Sigmoid colon (tissue), 7 donors: ENCODE measurements around the gene ALKBH1. TPM values are rescaled to one million over a fixed set of nuclear protein-coding genes. Genes with fewer than 3 reads are reported as not detected.
"Not testable (repeated sequence)": the region's sequence is repeated elsewhere in the genome, so short reads cannot be mapped to it uniquely, and the experiment has no call there.

Experiments
- DNase-seq: peaks from one replicate; pipeline ENCODE4 v3.0.0-alpha.2; 2019
- H3K27ac ChIP-seq, 4 donors: fragments of 200-600 bp; sonication (generic); one replicate each; pipeline ENCODE4 v1.5.1; 2016 to 2019; ENCODE audit warnings: mild to moderate bottlenecking in 1 of 4
- H3K27me3 ChIP-seq, 3 donors: fragments of 200-600 bp; sonication (generic); one replicate each; pipeline ENCODE4 v1.5.1; 2019; ENCODE audit warnings: mild to moderate bottlenecking in 1 of 3
- H3K36me3 ChIP-seq, 4 donors: fragments of 200-600 bp; sonication (generic); one replicate each; pipeline ENCODE4 v1.5.1; 2016 to 2019
- H3K4me1 ChIP-seq, 4 donors: fragments of 200-600 bp; sonication (generic); one replicate each; pipeline ENCODE4 v1.5.1; 2017 to 2019
- H3K4me3 ChIP-seq, 4 donors: fragments of 200-600 bp; sonication (generic); one replicate each; pipeline ENCODE4 v1.5.1; 2017 to 2019; ENCODE audit warnings: mild to moderate bottlenecking in 2 of 4, moderate library complexity in 1 of 4
- H3K9me3 ChIP-seq, 4 donors: fragments of 200-600 bp in 3 of 4; sonication (generic) in 3 of 4; one replicate each; pipeline versions ENCODE4 v1.5.1 to v1.6.1; 2013 to 2019
- EP300 ChIP-seq, 4 donors: sonication (generic); formaldehyde crosslinking; IDR thresholded peaks; one replicate each; pipeline ENCODE4 v1.6.1; 2017; ENCODE audit warnings: antibody characterized with exemption in 4 of 4
- POLR2A ChIP-seq, 2 donors: fragments of 450-650 bp; IDR thresholded peaks; one replicate each; pipeline ENCODE4 v1.6.1; 2016; ENCODE audit warnings: antibody characterized with exemption in 2 of 2, mild to moderate bottlenecking in 2 of 2, moderate library complexity in 2 of 2
- POLR2AphosphoS5 ChIP-seq, 4 donors: sonication (generic); formaldehyde crosslinking; IDR thresholded peaks; one replicate each; pipeline ENCODE4 v1.6.1; 2017; ENCODE audit warnings: antibody characterized with exemption in 4 of 4
- WGBS, 2 donors: extraction: QIAGEN DNeasy Blood & Tissue Kit; methylation state at CpG; one replicate each; pipeline ENCODE4 v1.1.7; 2013; 5-methylcytosine and 5-hydroxymethylcytosine counted together
- intact Hi-C: fragments of 100-400 bp; cut with DNase I; formaldehyde crosslinking; loops from one replicate; pipeline ENCODE4 v1.15.1; 2023
- polyA plus RNA-seq, 3 donors: library from polyadenylated mRNA; stranded (reverse); fragments of 200-250 nt; gene quantifications; one replicate each; pipeline ENCODE4 v1.2.3, GENCODE V29; 2013
- total RNA-seq, 4 donors: library from RNA; depleted of rRNA; stranded (reverse); fragments of >200 nt; gene quantifications; one replicate each; pipeline ENCODE4 v1.1.0, GENCODE V29; 2016
- TF ChIP-seq, protein P1 (sequence below), 4 experiments: fragments of 450-650 bp in 3 of 4; fragments of 200-600 bp in 1 of 4; IDR thresholded peaks; one replicate each; pipeline ENCODE4 v1.5.1; 2016 to 2019; ENCODE audit warnings: antibody characterized with exemption in 4 of 4, mild to moderate bottlenecking in 3 of 4, moderate library complexity in 2 of 4
- donor health status: healthy with polysubstance abuse.
- donor health status: Bipolar disorder and iron deficiency.
- donor health status: healthy.

Gene ALKBH1
- total and polyA plus RNA-seq, 7 donors = 5.4 to 14.6 (median 10.2) TPM

- Histone ChIP-seq H3K4me3 (no peak overlapping the region), H3K36me3 (no peaks in the 10 kb centered on the region), H3K4me1 (peaks cover 0 to 18% (median 12%) of the 10 kb centered on the region in 4 donors), H3K27me3 (no peaks in the 10 kb centered on the region), H3K9me3 (no peaks in the 10 kb centered on the region), H3K27ac (no peak overlapping the region)
- intact Hi-C loops = no loop called here
- 70 to 81% methylated on average over 2 of the region's 2 CpGs for WGBS, 2 donors
- TF ChIP-seq POLR2AphosphoS5 (IDR thresholded peaks at IDR 0.05) (no peak), POLR2A (IDR thresholded peaks at IDR 0.05) (no peak), EP300 (IDR thresholded peaks at IDR 0.05) (no peak)
- TF ChIP-seq, protein P1, sequence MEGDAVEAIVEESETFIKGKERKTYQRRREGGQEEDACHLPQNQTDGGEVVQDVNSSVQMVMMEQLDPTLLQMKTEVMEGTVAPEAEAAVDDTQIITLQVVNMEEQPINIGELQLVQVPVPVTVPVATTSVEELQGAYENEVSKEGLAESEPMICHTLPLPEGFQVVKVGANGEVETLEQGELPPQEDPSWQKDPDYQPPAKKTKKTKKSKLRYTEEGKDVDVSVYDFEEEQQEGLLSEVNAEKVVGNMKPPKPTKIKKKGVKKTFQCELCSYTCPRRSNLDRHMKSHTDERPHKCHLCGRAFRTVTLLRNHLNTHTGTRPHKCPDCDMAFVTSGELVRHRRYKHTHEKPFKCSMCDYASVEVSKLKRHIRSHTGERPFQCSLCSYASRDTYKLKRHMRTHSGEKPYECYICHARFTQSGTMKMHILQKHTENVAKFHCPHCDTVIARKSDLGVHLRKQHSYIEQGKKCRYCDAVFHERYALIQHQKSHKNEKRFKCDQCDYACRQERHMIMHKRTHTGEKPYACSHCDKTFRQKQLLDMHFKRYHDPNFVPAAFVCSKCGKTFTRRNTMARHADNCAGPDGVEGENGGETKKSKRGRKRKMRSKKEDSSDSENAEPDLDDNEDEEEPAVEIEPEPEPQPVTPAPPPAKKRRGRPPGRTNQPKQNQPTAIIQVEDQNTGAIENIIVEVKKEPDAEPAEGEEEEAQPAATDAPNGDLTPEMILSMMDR (IDR thresholded peaks at IDR 0.05) = no peak
- DNase-seq = no peak
These were observed 69.1 kb downstream of the ALKBH1 start for GRCh38 chr14:77638771-77639171.

- H3K27ac ChIP-seq, DNase-seq, intact Hi-C loops, H3K4me3 ChIP-seq, H3K9me3 ChIP-seq, H3K36me3 ChIP-seq, H3K4me1 ChIP-seq, H3K27me3 ChIP-seq: not testable (repeated sequence)
- WGBS, 2 donors = 55 to 76% methylated on average over 4 of the region's 4 CpGs
These were observed 72.0 kb downstream of the ALKBH1 start for GRCh38 chr14:77635869-77636268.

GRCh38 chr14:77635466-77635865, 72.4 kb downstream of the ALKBH1 start:
- WGBS, 2 donors = 86 to 91% methylated on average over 8 of the region's 8 CpGs
- H3K36me3 ChIP-seq, H3K27ac ChIP-seq, H3K9me3 ChIP-seq, H3K27me3 ChIP-seq, DNase-seq, H3K4me1 ChIP-seq, H3K4me3 ChIP-seq, intact Hi-C loops: not testable (repeated sequence)

- TF ChIP-seq POLR2A (IDR thresholded peaks at IDR 0.05) (no peak), POLR2AphosphoS5 (IDR thresholded peaks at IDR 0.05) (no peak)
- TF ChIP-seq, protein P1 (IDR thresholded peaks at IDR 0.05) = no peak
- no peak overlapping the region for H3K4me3 ChIP-seq
- WGBS, 2 donors = 66 to 84% methylated on average over 2 of the region's 2 CpGs
- H3K27me3 ChIP-seq = no peaks in the 10 kb centered on the region
- no peak for DNase-seq
- no peaks in the 10 kb centered on the region for H3K9me3 ChIP-seq
- no peaks in the 10 kb centered on the region for H3K36me3 ChIP-seq
- intact Hi-C loops = no loop called here
- no peaks in the 10 kb centered on the region for H3K4me1 ChIP-seq
- H3K27ac ChIP-seq = no peak overlapping the region
These were observed 77.7 kb downstream of the ALKBH1 start for GRCh38 chr14:77630111-77630510.

- intact Hi-C loops = no loop called here
- no peak overlapping the region for H3K27ac ChIP-seq
- DNase-seq = no peak
- TF ChIP-seq POLR2AphosphoS5 (IDR thresholded peaks at IDR 0.05) (no peak), EP300 (IDR thresholded peaks at IDR 0.05) (no peak), POLR2A (IDR thresholded peaks at IDR 0.05) (no peak)
- TF ChIP-seq, protein P1 (IDR thresholded peaks at IDR 0.05) = no peak
- H3K27me3 ChIP-seq = no peaks in the 10 kb centered on the region
- H3K4me3 ChIP-seq = no peak overlapping the region
- whole genome bisulfite sequencing, 2 donors = 67 to 86% methylated on average over 3 of the region's 3 CpGs
- no peaks in the 10 kb centered on the region for H3K4me1 ChIP-seq
- H3K9me3 ChIP-seq = no peaks in the 10 kb centered on the region
- no peaks in the 10 kb centered on the region for H3K36me3 ChIP-seq
These were observed 82.5 kb downstream of the ALKBH1 start for GRCh38 chr14:77625360-77625759.

DNA sequence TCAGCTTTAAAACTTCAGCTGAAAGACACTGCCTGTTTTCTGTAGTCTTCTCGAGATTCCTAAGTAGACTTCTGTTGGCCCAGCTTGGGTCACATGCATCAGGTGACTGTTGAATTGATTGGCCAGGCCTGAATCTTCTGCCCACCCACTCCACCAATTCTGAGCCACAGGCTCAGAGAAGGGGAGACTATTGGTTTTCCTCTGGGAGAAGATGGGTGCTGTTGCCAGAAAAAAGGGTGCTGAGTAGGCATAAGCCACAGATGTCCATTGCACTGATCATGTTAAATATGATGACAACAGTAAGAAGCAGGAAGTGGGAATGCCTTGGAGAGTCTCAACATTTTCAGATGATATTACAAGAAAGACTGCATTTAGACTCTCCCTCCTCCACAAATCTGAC, 84.6 kb downstream of the ALKBH1 start:
- H3K27ac ChIP-seq = no peak overlapping the region

More for the DNA sequence above, 84.6 kb downstream of the ALKBH1 start:
- TF ChIP-seq EP300 (IDR thresholded peaks at IDR 0.05) = no peak
- no peak for TF ChIP-seq POLR2AphosphoS5 (IDR thresholded peaks at IDR 0.05)
- TF ChIP-seq POLR2A (IDR thresholded peaks at IDR 0.05) = no peak
- TF ChIP-seq, protein P1 (IDR thresholded peaks at IDR 0.05) = no peak
- no peaks in the 10 kb centered on the region for H3K27me3 ChIP-seq
- H3K9me3 ChIP-seq = no peaks in the 10 kb centered on the region
- no peak for DNase-seq
- no peak overlapping the region for H3K4me3 ChIP-seq
- intact Hi-C loops = no loop called here
- no peaks in the 10 kb centered on the region for H3K36me3 ChIP-seq
- WGBS, 2 donors = 81 to 89% methylated on average over 1 of the region's 1 CpG
- H3K4me1 ChIP-seq = no peaks in the 10 kb centered on the region
